Neural crest cell (in vitro differentiated cells): ENCODE measurements around the gene SORBS1. TPM values are rescaled to one million over a fixed set of nuclear protein-coding genes. Genes with fewer than 3 reads are reported as not detected.

Source experiments
- DNase-seq: peaks from one replicate; pipeline ENCODE4 v3.0.0; 2021; ENCODE audit warnings: low read depth, mixed read lengths, low spot score
- H3K27ac Mint-ChIP-seq: one replicate; pipeline ENCODE4 v1.8.0; 2021; ENCODE audit warnings: mild to moderate bottlenecking, mixed read lengths; ENCODE audit not compliant: unreplicated experiment
- H3K27me3 Mint-ChIP-seq: 2 replicates; pipeline ENCODE4 v1.8.0; 2021; ENCODE audit warnings: low read depth, mild to moderate bottlenecking, mixed read lengths
- H3K36me3 Mint-ChIP-seq: 2 replicates; pipeline ENCODE4 v1.8.0; 2021; ENCODE audit warnings: low read depth, mild to moderate bottlenecking, mixed read lengths
- H3K4me1 Mint-ChIP-seq: 2 replicates; pipeline ENCODE4 v1.8.0; 2021; ENCODE audit warnings: mixed read lengths
- H3K4me3 Mint-ChIP-seq: one replicate; pipeline ENCODE4 v1.8.0; 2021; ENCODE audit warnings: mild to moderate bottlenecking, mixed read lengths
- H3K9me3 Mint-ChIP-seq: 2 replicates; pipeline ENCODE4 v1.8.0; 2021; ENCODE audit warnings: mixed read lengths
- CTCF ChIP-seq: fragments of 200-600 bp; sonication (generic); conservative IDR thresholded peaks from 2 replicates; pipeline ENCODE4 v1.5.0; 2021; ENCODE audit warnings: antibody characterized with exemption, mild to moderate bottlenecking
- total RNA-seq: library from RNA; stranded (reverse); gene quantifications from 2 replicates; pipeline ENCODE4 v1.2.1, GENCODE V29; 2021

SORBS1 gene
- total RNA-seq, 1 donor from 2014 or later, result 15.3 TPM

DNA sequence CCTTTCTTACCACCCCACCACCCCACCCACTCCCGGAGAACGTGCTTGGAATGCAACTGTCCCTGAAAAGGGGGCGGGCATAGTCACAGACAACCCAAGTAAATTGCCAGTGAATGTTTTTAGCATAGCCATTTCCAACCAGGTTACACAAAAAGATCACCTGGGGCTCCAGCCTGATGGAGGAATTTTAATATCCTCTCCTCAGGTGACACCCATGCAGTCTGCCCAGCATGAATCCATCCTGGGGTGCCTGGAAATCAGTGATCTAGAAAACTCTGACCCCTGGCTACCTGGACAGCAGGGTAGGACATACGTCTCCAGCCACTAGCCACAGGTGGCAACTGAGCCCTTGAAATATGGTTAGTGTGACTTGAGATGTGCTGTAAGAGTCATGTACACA lies 61.1 kb downstream of the SORBS1 start:
- Mint-ChIP-seq H3K4me1 (peaks cover 20% of the 10 kb centered on the region), H3K9me3 (peaks cover 2% of the 10 kb centered on the region), H3K4me3 (no peak overlapping the region), H3K36me3 (peaks cover 2% of the 10 kb centered on the region), H3K27ac (no peak overlapping the region), H3K27me3 (no peaks in the 10 kb centered on the region)
- no peak for DNase-seq
- TF ChIP-seq CTCF, result no peak

DNA sequence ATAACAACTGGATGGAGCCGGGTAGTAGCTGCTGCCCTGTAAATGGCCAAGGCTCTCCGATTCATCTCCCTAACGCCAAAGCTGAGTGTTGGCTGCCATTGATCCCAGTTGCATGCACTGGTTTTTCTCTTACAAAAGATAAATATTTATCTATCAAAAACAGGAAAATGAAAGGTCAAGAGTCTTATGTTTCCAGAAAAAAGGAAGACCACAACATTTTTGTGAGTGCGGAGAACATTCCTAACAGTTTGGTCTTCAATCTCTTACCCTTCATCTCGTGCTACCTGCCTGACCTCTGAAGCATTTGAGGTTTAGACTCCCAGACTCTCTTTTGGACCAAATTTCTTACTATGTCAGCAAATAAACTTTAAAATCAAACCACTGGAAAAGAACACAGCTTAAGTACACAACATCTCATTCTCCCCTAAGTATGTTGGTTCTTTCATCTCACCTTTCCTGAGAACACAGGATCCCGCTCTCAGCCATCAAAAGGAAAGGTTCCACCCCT lies 61.6 kb downstream of the SORBS1 start:
- H3K9me3 Mint-ChIP-seq, result peaks cover 4% of the 10 kb centered on the region
- DNase-seq, result no peak
- peaks cover 21% of the 10 kb centered on the region for H3K4me1 Mint-ChIP-seq
- no peak overlapping the region for H3K27ac Mint-ChIP-seq
- peaks cover 2% of the 10 kb centered on the region for H3K36me3 Mint-ChIP-seq
- H3K27me3 Mint-ChIP-seq, result no peaks in the 10 kb centered on the region
- no peak for TF ChIP-seq CTCF
- no peak overlapping the region for H3K4me3 Mint-ChIP-seq

DNA sequence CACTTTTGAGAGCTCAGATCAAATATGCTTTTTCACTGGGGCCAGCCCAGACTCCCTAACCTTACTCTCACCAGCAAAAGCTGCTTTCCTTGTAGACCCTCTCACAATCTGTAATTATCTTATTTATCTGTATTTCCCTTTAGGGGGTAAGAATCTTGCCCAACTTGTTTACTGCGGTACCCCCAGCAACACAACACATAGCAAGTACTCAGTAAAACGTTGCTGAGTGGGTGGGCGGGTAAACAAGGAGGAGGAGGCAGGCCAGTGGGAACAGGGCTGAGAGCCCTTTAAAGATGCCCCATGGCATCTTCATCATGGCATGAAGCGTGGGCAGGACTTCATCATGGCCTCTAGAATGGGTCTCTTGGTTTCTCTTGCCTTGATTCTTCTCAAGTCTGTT lies 64.2 kb downstream of the SORBS1 start:
- Mint-ChIP-seq H3K9me3 (peaks cover 6% of the 10 kb centered on the region), H3K27me3 (no peaks in the 10 kb centered on the region), H3K4me3 (no peak overlapping the region), H3K36me3 (peaks cover 2% of the 10 kb centered on the region), H3K27ac (no peak overlapping the region), H3K4me1 (peaks cover 12% of the 10 kb centered on the region)
- no peak for TF ChIP-seq CTCF
- no peak for DNase-seq

DNA sequence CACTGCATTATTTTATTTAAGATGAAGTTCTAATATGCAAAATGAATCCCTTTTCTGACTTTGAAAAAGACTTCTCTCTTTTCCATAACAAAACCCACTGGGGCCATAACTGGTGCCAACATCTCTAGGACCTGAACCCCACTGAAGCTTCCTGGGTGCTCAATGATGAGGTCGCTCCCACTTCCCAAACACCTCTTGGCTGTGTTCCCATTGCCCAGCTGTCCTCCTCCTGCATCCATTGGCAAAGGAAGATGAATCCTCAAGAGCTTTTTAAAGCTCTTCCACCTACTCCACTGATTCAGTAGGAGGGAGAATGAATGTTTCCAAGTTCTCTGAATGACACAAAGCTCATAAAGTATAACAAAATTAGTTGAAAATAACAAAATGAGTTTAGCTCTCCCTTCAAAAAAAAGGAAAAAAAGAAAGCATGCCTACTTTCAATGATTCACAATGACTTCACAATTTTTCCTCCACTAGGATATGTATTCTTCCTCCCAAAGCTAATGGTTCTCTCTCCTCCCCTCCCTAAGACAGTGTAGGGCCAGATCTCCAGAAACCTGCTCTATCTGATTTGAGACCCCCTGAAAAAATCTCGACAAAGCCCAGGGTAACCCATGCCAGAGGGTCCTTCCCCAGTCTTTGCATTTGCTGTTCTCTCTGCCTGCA lies 64.8 kb downstream of the SORBS1 start:
- peaks cover 8% of the 10 kb centered on the region for H3K4me1 Mint-ChIP-seq
- H3K27ac Mint-ChIP-seq, result peak overlapping the region; percentile 65
- peaks cover 2% of the 10 kb centered on the region for H3K36me3 Mint-ChIP-seq
- TF ChIP-seq CTCF, result no peak
- no peak for DNase-seq
- no peak overlapping the region for H3K4me3 Mint-ChIP-seq
- H3K9me3 Mint-ChIP-seq, result peaks cover 6% of the 10 kb centered on the region
- no peaks in the 10 kb centered on the region for H3K27me3 Mint-ChIP-seq

DNA sequence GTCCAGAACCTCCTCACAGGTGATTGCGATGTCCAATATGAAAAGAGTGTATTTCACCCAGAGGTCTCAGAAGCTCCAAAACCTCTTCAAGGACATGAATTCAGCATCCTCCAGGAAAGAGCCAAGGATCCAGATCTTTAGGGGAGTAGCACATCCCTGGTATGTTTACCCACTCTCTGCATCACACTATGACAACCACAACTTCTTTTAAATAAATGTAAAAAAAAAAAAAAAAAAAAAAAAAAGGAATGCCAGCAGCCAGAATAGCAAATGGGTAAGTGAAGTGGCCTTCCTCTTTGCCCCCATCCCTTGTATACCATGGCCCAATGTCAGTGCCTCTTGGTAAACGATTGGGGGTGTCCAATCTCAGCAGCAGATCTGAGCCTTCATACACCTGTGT lies 67.3 kb downstream of the SORBS1 start:
- no peak for TF ChIP-seq CTCF
- Mint-ChIP-seq H3K4me1 (peaks cover 4% of the 10 kb centered on the region), H3K9me3 (peaks cover 6% of the 10 kb centered on the region), H3K36me3 (peaks cover 2% of the 10 kb centered on the region), H3K27me3 (no peaks in the 10 kb centered on the region), H3K27ac (no peak overlapping the region), H3K4me3 (no peak overlapping the region)
- DNase-seq, result no peak
